Cardiac muscle cell (in vitro differentiated cells and primary cell): ENCODE results near the gene SSBP2. TPM values are rescaled to one million over a fixed set of nuclear protein-coding genes. Genes with fewer than 3 reads are reported as not detected.

Experiments used
- DNase-seq, 2 donors: peaks; one replicate each; pipeline versions ENCODE4 v3.0.0 to v3.0.0-alpha.2; 2010 to 2017; ENCODE audit warnings: low read depth in 1 of 2, low spot score in 1 of 2
- H3K27ac ChIP-seq: fragments of 200-600 bp; sonication (generic); 2 replicates; pipeline ENCODE4 v1.5.1; 2016
- H3K27me3 ChIP-seq: fragments of 200-600 bp; sonication (generic); 2 replicates; pipeline ENCODE4 v1.6.0; 2016; ENCODE audit warnings: control low read depth
- H3K36me3 ChIP-seq: fragments of 200-600 bp; sonication (generic); 2 replicates; pipeline ENCODE4 v1.5.1; 2016; ENCODE audit warnings: control low read depth
- H3K4me1 ChIP-seq: fragments of 200-600 bp; sonication (generic); 2 replicates; pipeline ENCODE4 v1.8.1; 2017; ENCODE audit warnings: low read depth, mild to moderate bottlenecking, mixed run types
- H3K4me3 ChIP-seq: fragments of 200-600 bp; sonication (generic); 2 replicates; pipeline ENCODE4 v1.5.1; 2016; ENCODE audit warnings: mild to moderate bottlenecking
- H3K9me3 ChIP-seq: fragments of 200-600 bp; sonication (generic); 2 replicates; pipeline ENCODE4 v1.5.1; 2017; ENCODE audit warnings: low read depth, mild to moderate bottlenecking, control low read depth
- polyA plus RNA-seq: library from polyadenylated mRNA; unstranded; fragments of >200 nt; fragmentation: Nextera tagmentation; extraction: Ambion mirVana; gene quantifications from 2 replicates; pipeline ENCODE4 v1.2.1, GENCODE V29; 2016
- total RNA-seq: library from RNA; depleted of rRNA; stranded (reverse); fragments of >200 nt; gene quantifications from 2 replicates; pipeline ENCODE4 v1.2.3, GENCODE V29; 2016
- TF ChIP-seq, protein P1 (sequence below): IDR thresholded peaks from 2 replicates; pipeline ENCODE4 v1.5.1; 2012; ENCODE audit warnings: low read depth, mild to moderate bottlenecking, low read length

Gene SSBP2
- total and polyA plus RNA-seq, 2 experiments from 2014 or later, result 117 to 174 TPM

DNA sequence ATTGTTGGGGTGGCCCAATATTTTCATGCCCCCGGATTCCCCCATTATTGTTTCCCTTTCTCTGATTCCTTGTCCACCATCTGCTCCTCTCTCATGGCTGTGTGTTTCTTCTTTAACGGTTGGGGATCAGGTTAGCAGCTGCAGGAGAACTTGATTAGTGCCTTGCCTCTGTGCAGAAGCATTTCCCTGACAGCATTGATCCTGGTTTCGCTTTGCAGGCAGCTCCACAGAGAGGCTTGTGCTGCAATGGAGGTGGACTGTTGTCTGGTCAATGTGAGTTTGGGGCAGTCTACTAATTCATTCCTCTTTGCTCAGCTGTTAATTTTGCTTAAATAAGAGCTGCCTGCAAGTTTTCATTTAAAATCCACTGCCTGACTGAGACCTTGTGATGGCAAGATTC, 32.5 kb upstream of the SSBP2 start:
- H3K36me3 ChIP-seq, result no peaks in the 10 kb centered on the region
- H3K27ac ChIP-seq, result no peak overlapping the region
- no peaks in the 10 kb centered on the region for H3K9me3 ChIP-seq
- no peak overlapping the region for H3K4me3 ChIP-seq
- TF ChIP-seq, protein P1, sequence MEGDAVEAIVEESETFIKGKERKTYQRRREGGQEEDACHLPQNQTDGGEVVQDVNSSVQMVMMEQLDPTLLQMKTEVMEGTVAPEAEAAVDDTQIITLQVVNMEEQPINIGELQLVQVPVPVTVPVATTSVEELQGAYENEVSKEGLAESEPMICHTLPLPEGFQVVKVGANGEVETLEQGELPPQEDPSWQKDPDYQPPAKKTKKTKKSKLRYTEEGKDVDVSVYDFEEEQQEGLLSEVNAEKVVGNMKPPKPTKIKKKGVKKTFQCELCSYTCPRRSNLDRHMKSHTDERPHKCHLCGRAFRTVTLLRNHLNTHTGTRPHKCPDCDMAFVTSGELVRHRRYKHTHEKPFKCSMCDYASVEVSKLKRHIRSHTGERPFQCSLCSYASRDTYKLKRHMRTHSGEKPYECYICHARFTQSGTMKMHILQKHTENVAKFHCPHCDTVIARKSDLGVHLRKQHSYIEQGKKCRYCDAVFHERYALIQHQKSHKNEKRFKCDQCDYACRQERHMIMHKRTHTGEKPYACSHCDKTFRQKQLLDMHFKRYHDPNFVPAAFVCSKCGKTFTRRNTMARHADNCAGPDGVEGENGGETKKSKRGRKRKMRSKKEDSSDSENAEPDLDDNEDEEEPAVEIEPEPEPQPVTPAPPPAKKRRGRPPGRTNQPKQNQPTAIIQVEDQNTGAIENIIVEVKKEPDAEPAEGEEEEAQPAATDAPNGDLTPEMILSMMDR, result no peak
- no peaks in the 10 kb centered on the region for H3K27me3 ChIP-seq
- DNase-seq, result no peak
- peaks cover 13% of the 10 kb centered on the region for H3K4me1 ChIP-seq

DNA sequence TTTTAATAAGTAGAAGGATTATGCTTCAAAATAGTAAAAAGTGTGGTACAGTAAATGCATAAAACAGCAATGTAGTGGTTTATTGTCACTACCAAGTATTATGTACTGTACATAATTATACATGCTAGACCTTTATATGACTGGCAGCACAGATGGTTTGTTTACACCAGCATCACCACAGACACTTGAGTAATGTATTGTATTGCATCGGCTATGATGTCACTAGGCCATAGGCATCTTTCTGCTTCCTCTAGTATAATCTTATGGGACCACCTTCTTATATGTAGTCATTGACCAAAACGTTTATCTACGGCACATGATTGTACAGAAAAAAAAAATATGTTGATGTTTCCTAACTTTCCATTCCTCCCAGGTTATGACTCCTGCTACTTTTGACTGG, 31.9 kb upstream of the SSBP2 start:
- Histone ChIP-seq H3K27me3 (no peaks in the 10 kb centered on the region), H3K4me3 (no peak overlapping the region), H3K4me1 (peaks cover 8% of the 10 kb centered on the region), H3K36me3 (no peaks in the 10 kb centered on the region), H3K9me3 (no peaks in the 10 kb centered on the region), H3K27ac (no peak overlapping the region)
- TF ChIP-seq, protein P1, result no peak
- peak in 1 of 2 donors; percentile 44 for DNase-seq

DNA sequence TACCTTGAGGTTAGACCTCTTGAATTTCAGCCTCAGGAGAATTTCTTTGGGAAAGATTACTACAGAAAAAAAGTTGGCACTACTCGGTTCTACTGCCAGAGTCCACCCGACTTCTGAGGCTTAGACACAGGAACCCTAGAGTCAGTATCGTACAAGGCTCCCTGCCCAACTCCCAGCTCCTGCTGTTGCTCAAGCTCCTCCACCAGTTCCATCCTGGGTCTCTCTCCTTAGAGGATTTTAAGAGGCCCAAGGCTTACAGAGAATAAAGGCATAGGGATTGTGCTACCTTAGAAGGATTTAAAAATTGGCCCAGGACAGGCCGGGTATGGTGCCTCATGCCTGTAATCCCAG, 29.0 kb upstream of the SSBP2 start:
- Histone ChIP-seq H3K4me1 (no peaks in the 10 kb centered on the region), H3K27ac (no peak overlapping the region), H3K9me3 (no peaks in the 10 kb centered on the region), H3K27me3 (no peaks in the 10 kb centered on the region), H3K36me3 (no peaks in the 10 kb centered on the region), H3K4me3 (no peak overlapping the region)
- TF ChIP-seq, protein P1, result no peak
- no peak for DNase-seq

DNA sequence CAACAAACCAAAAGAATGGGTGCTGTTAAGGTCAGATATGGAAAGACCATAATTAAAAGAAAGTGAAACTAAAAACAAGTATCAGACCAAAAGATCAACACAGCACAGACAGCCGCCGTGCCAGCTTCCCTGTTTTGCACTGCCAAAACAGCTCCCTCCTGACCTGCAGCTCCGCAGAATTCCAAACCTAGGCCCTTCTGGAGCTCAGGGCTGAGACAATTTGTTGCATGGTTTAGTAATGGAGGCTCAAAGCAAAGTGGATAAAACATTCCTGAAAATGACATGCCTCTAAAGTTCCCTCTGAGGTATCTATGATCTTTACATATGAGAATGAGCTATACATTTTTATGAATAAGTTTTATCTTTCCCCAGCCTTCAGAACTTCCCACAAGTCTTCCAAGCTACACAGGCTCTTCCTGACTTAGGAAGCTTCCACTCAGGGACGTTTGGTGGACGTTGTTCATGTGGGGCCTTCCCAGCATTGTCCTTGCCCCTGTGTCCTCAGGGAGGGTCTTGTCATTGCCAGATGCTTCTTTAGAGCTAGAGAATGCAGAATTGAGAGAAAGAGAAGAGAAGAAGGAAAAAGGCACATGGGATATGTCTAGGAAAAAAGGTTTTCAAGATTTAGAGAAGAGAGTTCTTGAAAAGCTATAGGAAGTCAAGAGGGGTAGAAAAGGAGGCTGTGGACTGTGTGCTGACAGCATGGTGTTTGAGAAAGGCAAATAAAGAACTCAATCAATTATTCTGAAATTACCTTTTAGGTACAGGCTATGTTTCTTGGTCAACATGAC, 28.4 kb upstream of the SSBP2 start:
- H3K4me1 ChIP-seq, result no peaks in the 10 kb centered on the region
- no peaks in the 10 kb centered on the region for H3K36me3 ChIP-seq
- peak in 1 of 2 donors; percentile 51 for DNase-seq
- no peak overlapping the region for H3K4me3 ChIP-seq
- H3K9me3 ChIP-seq, result no peaks in the 10 kb centered on the region
- no peak overlapping the region for H3K27ac ChIP-seq
- no peaks in the 10 kb centered on the region for H3K27me3 ChIP-seq
- TF ChIP-seq, protein P1, result no peak

DNA sequence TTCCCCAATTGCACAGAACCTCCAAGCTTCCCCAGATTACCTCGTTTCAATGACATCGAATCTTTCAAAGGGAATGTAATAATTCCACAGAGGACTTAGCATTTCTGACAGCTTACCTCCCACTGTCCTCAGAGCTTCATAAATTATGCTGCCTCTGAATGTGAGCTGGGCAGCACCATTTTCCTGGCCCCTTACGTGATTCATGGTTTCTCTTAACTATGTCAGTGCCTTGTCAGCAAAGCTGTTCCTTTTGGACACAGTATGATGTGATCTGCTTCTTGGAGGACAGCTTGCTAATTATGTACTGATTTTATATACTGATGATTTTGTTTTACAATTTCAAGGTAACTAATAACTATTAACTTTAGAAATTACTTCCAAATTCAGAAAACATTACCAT, 27.7 kb upstream of the SSBP2 start:
- DNase-seq, result peak in 1 of 2 donors; percentile 48
- H3K4me1 ChIP-seq, result no peaks in the 10 kb centered on the region

More for the DNA sequence above, 27.7 kb upstream of the SSBP2 start:
- H3K9me3 ChIP-seq, result no peaks in the 10 kb centered on the region
- no peaks in the 10 kb centered on the region for H3K36me3 ChIP-seq
- no peaks in the 10 kb centered on the region for H3K27me3 ChIP-seq
- TF ChIP-seq, protein P1, result no peak
- H3K27ac ChIP-seq, result no peak overlapping the region
- no peak overlapping the region for H3K4me3 ChIP-seq
